H1 (cell line): ENCODE results near the gene LINGO4. TPM values are rescaled to one million over a fixed set of nuclear protein-coding genes. Genes with fewer than 3 reads are reported as not detected.

Experiments
- HDAC2 ChIP-seq, 2 experiments: fragments of 300-600 bp in 1 of 2; sonication (generic) in 1 of 2; IDR thresholded peaks; 2 replicates each; pipeline ENCODE4 v1.6.1; 2011 to 2012; ENCODE audit warnings: low read depth in 2 of 2, low read length in 2 of 2, mild to moderate bottlenecking in 2 of 2, moderate library complexity in 2 of 2, borderline replicate concordance in 1 of 2, inconsistent platforms in 1 of 2
- polyA plus RNA-seq, 7 experiments: library from polyadenylated mRNA; depleted of rRNA in 3 of 7; stranded (reverse) in 5 of 7; unstranded in 2 of 7; fragments of >200 nt in 5 of 7; fragments of 200-250 nt in 2 of 7; gene quantifications; 1 replicate in 5 of 7; 2 replicates in 1 of 7; 4 replicates in 1 of 7; pipeline versions ENCODE4 v1.2.1 to v1.2.3, GENCODE V29; 2011 to 2013; ENCODE audit warnings: missing spikeins in 2 of 7, mixed read lengths in 2 of 7
- total RNA-seq: library from RNA; stranded (reverse); fragmentation: NEBNext Ultra II Directional; extraction: Animal tissue kit (Norgen Biotek cat#: 25700); gene quantifications from 2 replicates; pipeline ENCODE4 v1.2.1, GENCODE V29; 2021

The LINGO4 gene
- total and polyA plus RNA-seq, 2 of the 8 experiments (the other 6 are each of a cell fraction or from before 2014, with no cell fraction given) = 0.03 TPM; not detected in 1

GRCh38 chr1:151803164-151803563, 2.1 kb downstream of the LINGO4 start (continued):
- no peak for TF ChIP-seq HDAC2 (IDR thresholded peaks at IDR 0.05; ENCODE audit: borderline replicate concordance in 1 of 2, low read depth in 2 of 2, low read length in 2 of 2)
